ENCODE measurements around the gene PET117. TPM values are rescaled to one million over a fixed set of nuclear protein-coding genes. Genes with fewer than 3 reads are reported as not detected.
"Not testable (repeated sequence)": the region's sequence is repeated elsewhere in the genome, so short reads cannot be mapped to it uniquely, and the experiment has no call there.

Gene PET117, protein sequence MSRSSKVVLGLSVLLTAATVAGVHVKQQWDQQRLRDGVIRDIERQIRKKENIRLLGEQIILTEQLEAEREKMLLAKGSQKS
- 24.9 and 39.0 TPM in 2 replicates for polyA plus RNA-seq
- 22.2 and 27.2 TPM in 2 replicates for polyA minus RNA-seq

DNA sequence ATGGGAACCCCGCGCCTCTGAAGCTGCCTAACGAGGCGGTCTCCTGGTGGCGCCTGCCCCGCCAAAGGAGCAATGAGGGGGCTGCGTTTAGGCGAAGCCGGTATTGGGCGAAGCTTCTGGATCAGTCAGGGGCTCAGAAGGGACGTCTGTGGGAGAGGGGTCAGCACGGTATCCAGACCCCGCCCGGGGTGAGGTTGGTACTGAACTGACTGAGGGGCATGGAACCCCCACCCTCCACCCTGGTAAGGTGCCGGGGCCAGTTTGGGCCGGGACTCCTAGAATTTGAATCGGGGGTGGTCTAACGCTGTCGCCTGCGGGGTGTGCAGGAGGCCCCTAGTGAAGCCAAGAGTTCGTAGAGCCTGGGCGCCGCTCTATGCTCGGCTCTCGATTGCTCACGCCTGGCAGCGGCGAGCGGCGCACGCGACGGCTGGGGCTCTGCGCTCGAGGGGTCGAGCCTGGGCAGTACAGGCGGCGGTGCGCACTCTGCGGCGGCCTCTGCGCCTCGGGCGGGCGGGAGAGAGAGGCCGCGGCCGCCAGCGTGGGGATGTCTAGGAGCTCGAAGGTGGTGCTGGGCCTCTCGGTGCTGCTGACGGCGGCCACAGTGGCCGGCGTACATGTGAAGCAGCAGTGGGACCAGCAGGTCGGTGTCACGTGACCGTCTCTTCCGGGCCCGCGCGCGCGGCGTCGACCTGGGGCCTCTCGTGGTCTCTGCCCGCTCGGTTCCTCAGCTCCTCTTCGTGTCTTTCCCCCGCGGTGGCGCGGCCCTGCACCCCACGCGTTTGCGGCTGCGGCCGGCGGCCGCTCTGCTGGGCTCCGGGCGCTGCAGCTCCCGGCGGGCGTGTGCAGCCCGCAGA, at the start of gene PET117, which contains the start of gene KAT14:
PET117 (plus strand) TSS at position 452 of the 854 bp plus-strand sequence; CDS start at position 545, 93 bp downstream.
KAT14 (plus strand) TSS at position 452 of the 854 bp plus-strand sequence. CDS start 4,798 bp downstream, outside the sequence.
- H3K27me3 ChIP-seq (ENCODE audit: insufficient read depth, low read depth, low read length), result no peaks in the 10 kb centered on the region
- H3K27ac ChIP-seq (ENCODE audit: low read length), result peak within 1 kb of the TSS; percentile 84
- peak within 1 kb of the TSS; percentile 99 for H3K4me2 ChIP-seq (ENCODE audit: low read length)
- no peaks in the 10 kb centered on the region for H3K9me3 ChIP-seq (ENCODE audit: low read length)
- no peaks in the 10 kb centered on the region for H3F3A ChIP-seq (ENCODE audit: insufficient read depth, low read length, poor library complexity, severe bottlenecking)
- peaks cover 26% of the 10 kb centered on the region for H3K79me2 ChIP-seq (replicated peaks; ENCODE audit: insufficient read depth, low read length)
- no peaks in the 10 kb centered on the region for H3K36me3 ChIP-seq (ENCODE audit: insufficient read depth, low read length)
- H4K20me1 ChIP-seq (ENCODE audit: insufficient read depth), result no peaks in the 10 kb centered on the region
- TF ChIP-seq, protein P1, sequence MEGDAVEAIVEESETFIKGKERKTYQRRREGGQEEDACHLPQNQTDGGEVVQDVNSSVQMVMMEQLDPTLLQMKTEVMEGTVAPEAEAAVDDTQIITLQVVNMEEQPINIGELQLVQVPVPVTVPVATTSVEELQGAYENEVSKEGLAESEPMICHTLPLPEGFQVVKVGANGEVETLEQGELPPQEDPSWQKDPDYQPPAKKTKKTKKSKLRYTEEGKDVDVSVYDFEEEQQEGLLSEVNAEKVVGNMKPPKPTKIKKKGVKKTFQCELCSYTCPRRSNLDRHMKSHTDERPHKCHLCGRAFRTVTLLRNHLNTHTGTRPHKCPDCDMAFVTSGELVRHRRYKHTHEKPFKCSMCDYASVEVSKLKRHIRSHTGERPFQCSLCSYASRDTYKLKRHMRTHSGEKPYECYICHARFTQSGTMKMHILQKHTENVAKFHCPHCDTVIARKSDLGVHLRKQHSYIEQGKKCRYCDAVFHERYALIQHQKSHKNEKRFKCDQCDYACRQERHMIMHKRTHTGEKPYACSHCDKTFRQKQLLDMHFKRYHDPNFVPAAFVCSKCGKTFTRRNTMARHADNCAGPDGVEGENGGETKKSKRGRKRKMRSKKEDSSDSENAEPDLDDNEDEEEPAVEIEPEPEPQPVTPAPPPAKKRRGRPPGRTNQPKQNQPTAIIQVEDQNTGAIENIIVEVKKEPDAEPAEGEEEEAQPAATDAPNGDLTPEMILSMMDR (IDR thresholded peaks at IDR 0.05; ENCODE audit: poor library complexity, severe bottlenecking), result no peak
- TF ChIP-seq EZH2 (IDR thresholded peaks at IDR 0.05; ENCODE audit: borderline replicate concordance, insufficient read depth, low read length, poor library complexity, severe bottlenecking) (no peak), MXI1 (conservative IDR thresholded peaks at IDR 0.05; ENCODE audit: poor library complexity, severe bottlenecking) (peak; percentile 96), POLR2AphosphoS5 (IDR thresholded peaks at IDR 0.05) (peak; percentile 92), RAD21 (conservative IDR thresholded peaks at IDR 0.05) (peak; percentile 53), TAF1 (IDR thresholded peaks at IDR 0.05; ENCODE audit: low read depth) (peak; percentile 67), EP300 (conservative IDR thresholded peaks at IDR 0.05; ENCODE audit: poor library complexity, severe bottlenecking) (peak; percentile 80), SMC3 (conservative IDR thresholded peaks at IDR 0.05; ENCODE audit: poor library complexity) (peak; percentile 67)
- TF ChIP-seq, protein P2, sequence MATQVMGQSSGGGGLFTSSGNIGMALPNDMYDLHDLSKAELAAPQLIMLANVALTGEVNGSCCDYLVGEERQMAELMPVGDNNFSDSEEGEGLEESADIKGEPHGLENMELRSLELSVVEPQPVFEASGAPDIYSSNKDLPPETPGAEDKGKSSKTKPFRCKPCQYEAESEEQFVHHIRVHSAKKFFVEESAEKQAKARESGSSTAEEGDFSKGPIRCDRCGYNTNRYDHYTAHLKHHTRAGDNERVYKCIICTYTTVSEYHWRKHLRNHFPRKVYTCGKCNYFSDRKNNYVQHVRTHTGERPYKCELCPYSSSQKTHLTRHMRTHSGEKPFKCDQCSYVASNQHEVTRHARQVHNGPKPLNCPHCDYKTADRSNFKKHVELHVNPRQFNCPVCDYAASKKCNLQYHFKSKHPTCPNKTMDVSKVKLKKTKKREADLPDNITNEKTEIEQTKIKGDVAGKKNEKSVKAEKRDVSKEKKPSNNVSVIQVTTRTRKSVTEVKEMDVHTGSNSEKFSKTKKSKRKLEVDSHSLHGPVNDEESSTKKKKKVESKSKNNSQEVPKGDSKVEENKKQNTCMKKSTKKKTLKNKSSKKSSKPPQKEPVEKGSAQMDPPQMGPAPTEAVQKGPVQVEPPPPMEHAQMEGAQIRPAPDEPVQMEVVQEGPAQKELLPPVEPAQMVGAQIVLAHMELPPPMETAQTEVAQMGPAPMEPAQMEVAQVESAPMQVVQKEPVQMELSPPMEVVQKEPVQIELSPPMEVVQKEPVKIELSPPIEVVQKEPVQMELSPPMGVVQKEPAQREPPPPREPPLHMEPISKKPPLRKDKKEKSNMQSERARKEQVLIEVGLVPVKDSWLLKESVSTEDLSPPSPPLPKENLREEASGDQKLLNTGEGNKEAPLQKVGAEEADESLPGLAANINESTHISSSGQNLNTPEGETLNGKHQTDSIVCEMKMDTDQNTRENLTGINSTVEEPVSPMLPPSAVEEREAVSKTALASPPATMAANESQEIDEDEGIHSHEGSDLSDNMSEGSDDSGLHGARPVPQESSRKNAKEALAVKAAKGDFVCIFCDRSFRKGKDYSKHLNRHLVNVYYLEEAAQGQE (IDR thresholded peaks at IDR 0.05; ENCODE audit: borderline replicate concordance), result peak; percentile 28
- H3K9me2 ChIP-seq (ENCODE audit: insufficient read depth, low read length), result no peaks in the 10 kb centered on the region
- peak within 1 kb of the TSS; percentile 97 for H3K4me3 ChIP-seq (ENCODE audit: low read length)
- H2AFZ ChIP-seq (ENCODE audit: low read depth, low read length), result peak within 1 kb of the TSS; percentile 96
- peak within 1 kb of the TSS; percentile 89 for H3K9ac ChIP-seq (ENCODE audit: low read length)

GRCh38 chr20:18088298-18088697, 49.4 kb upstream of the PET117 start:
- H3K9ac ChIP-seq (ENCODE audit: low read length); H3K4me2 ChIP-seq (ENCODE audit: low read length); H3K9me3 ChIP-seq (ENCODE audit: low read length); H3K36me3 ChIP-seq (ENCODE audit: insufficient read depth, low read length); H2AFZ ChIP-seq (ENCODE audit: low read depth, low read length); H3K27me3 ChIP-seq (ENCODE audit: insufficient read depth, low read depth, low read length); H3K79me2 ChIP-seq (replicated peaks; ENCODE audit: insufficient read depth, low read length); H3K4me3 ChIP-seq (ENCODE audit: low read length); H3K9me2 ChIP-seq (ENCODE audit: insufficient read depth, low read length); H3K27ac ChIP-seq (ENCODE audit: low read length); H3F3A ChIP-seq (ENCODE audit: insufficient read depth, low read length, poor library complexity, severe bottlenecking); H4K20me1 ChIP-seq (ENCODE audit: insufficient read depth): not testable (repeated sequence)

DNA sequence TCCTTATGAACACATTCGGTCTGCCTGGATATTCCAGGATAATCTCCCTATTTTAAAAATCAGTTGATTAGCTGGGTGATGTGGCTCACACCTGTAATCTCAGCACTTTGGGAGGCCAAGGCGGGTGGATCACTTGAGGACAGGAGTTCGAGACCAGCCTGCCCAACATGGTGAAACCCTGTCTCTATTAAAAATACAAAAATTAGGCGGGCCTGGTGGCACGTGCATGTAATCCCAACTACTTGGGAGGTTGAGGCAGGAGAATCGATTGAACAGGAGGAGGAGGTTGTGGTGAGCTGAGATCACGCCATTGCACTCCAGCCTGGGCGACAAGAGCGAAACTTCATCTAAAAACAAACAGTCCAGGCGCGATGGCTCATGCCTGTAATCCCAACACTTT, 48.8 kb upstream of the PET117 start:
- H3K36me3 ChIP-seq (ENCODE audit: insufficient read depth, low read length); H3K4me3 ChIP-seq (ENCODE audit: low read length); H3K9me3 ChIP-seq (ENCODE audit: low read length); H4K20me1 ChIP-seq (ENCODE audit: insufficient read depth); H3F3A ChIP-seq (ENCODE audit: insufficient read depth, low read length, poor library complexity, severe bottlenecking); H3K9ac ChIP-seq (ENCODE audit: low read length); H3K27ac ChIP-seq (ENCODE audit: low read length); H3K9me2 ChIP-seq (ENCODE audit: insufficient read depth, low read length); H3K79me2 ChIP-seq (replicated peaks; ENCODE audit: insufficient read depth, low read length); H3K27me3 ChIP-seq (ENCODE audit: insufficient read depth, low read depth, low read length); H2AFZ ChIP-seq (ENCODE audit: low read depth, low read length); H3K4me2 ChIP-seq (ENCODE audit: low read length): not testable (repeated sequence)
